ENCODE results near the gene CHKB.

CHKB gene

GRCh38 chr22:50586416-50586815, 3.8 kb upstream of the CHKB start:
- Histone ChIP-seq H3K9ac (ENCODE audit: low read depth, low read length, poor library complexity) (no peak overlapping the region), H2AK5ac (ENCODE audit: low read depth, low read length) (no peak overlapping the region), H3K79me1 (ENCODE audit: low read depth, low read length) (peaks cover 4% of the 10 kb centered on the region), H2BK15ac (ENCODE audit: low read length) (no peak overlapping the region), H3K4me1 (ENCODE audit: control insufficient read depth in 2 of 2, insufficient read depth in 1 of 2, low read depth in 1 of 2, low read length in 2 of 2) (peaks cover 5% of the 10 kb centered on the region in 2 donors), H3K27ac (replicated peaks; ENCODE audit: low read length) (no peak overlapping the region), H3K4me3 (ENCODE audit: low read length in 2 of 2) (no peak overlapping the region), H3K14ac (ENCODE audit: low read length) (no peak overlapping the region), H2BK5ac (ENCODE audit: low read length) (no peak overlapping the region), H3K23ac (ENCODE audit: low read depth, low read length, poor library complexity) (no peak overlapping the region), H3K4me2 (ENCODE audit: insufficient read depth, low read length, poor library complexity, severe bottlenecking) (no peak overlapping the region), H2BK12ac (ENCODE audit: low read length) (no peak overlapping the region), H2AFZ (ENCODE audit: low read length) (no peak overlapping the region), H3K9me3 (replicated peaks in 1 of 2; ENCODE audit: control insufficient read depth in 2 of 2, insufficient read depth in 1 of 2, low read depth in 1 of 2, low read length in 2 of 2) (no peaks in the 10 kb centered on the region), H3K4ac (ENCODE audit: low read length) (no peak overlapping the region), H3K36me3 (replicated peaks in 1 of 2; ENCODE audit: control insufficient read depth in 2 of 2, insufficient read depth in 2 of 2, low read length in 2 of 2) (no peaks in the 10 kb centered on the region), H4K91ac (ENCODE audit: low read depth, low read length, poor library complexity) (no peak overlapping the region), H2BK120ac (ENCODE audit: low read depth, low read length) (no peak overlapping the region), H3K18ac (ENCODE audit: low read length) (no peak overlapping the region), H3K27me3 (ENCODE audit: control insufficient read depth in 3 of 3, insufficient read depth in 3 of 3, low read depth in 1 of 3, low read length in 3 of 3) (no peaks in the 10 kb centered on the region), H4K8ac (ENCODE audit: low read depth, low read length) (no peak overlapping the region)
- WGBS, 2 donors (ENCODE audit: extremely low coverage in 2 of 2, insufficient read length in 2 of 2, insufficient replicate concordance in 1 of 2), result no CpG with 5 or more reads among the region's 5 CpGs
- DNase-seq (ENCODE audit: low spot score), result no peak

DNA sequence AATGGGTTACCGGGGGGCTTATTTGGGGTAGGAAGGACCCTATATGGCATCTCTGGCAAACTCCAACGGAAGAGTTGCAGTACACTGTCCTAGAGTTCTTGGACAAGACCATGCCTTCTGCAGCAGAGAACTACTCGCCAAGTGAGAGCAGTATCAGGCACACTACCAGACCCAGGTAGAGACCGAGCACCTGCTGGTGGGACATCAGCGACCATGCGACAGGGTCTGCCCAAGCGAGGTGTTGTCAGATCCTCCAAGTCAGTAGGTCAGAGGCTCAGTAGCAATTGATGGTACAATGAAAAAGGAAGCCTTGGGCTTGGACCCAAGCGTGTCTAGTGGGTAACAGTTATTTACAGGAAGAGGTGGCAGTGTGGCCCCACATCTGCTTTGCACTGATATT, 3.1 kb upstream of the CHKB start:
- Histone ChIP-seq H3K36me3 (replicated peaks in 1 of 2; ENCODE audit: control insufficient read depth in 2 of 2, insufficient read depth in 2 of 2, low read length in 2 of 2) (peaks cover 2 to 6% of the 10 kb centered on the region in 2 donors), H2AFZ (ENCODE audit: low read length) (no peak overlapping the region), H4K8ac (ENCODE audit: low read depth, low read length) (no peak overlapping the region), H2BK120ac (ENCODE audit: low read depth, low read length) (no peak overlapping the region), H3K4me3 (ENCODE audit: low read length in 2 of 2) (no peak overlapping the region), H4K91ac (ENCODE audit: low read depth, low read length, poor library complexity) (no peak overlapping the region), H3K18ac (ENCODE audit: low read length) (no peak overlapping the region), H2AK5ac (ENCODE audit: low read depth, low read length) (no peak overlapping the region), H3K27ac (replicated peaks; ENCODE audit: low read length) (no peak overlapping the region), H3K9ac (ENCODE audit: low read depth, low read length, poor library complexity) (no peak overlapping the region), H3K23ac (ENCODE audit: low read depth, low read length, poor library complexity) (no peak overlapping the region), H3K27me3 (ENCODE audit: control insufficient read depth in 3 of 3, insufficient read depth in 3 of 3, low read depth in 1 of 3, low read length in 3 of 3) (no peaks in the 10 kb centered on the region), H2BK15ac (ENCODE audit: low read length) (no peak overlapping the region), H3K79me1 (ENCODE audit: low read depth, low read length) (peaks cover 4% of the 10 kb centered on the region), H2BK12ac (ENCODE audit: low read length) (no peak overlapping the region), H3K4me1 (ENCODE audit: control insufficient read depth in 2 of 2, insufficient read depth in 1 of 2, low read depth in 1 of 2, low read length in 2 of 2) (peaks cover 5% of the 10 kb centered on the region in 2 donors), H3K4me2 (ENCODE audit: insufficient read depth, low read length, poor library complexity, severe bottlenecking) (no peak overlapping the region), H3K14ac (ENCODE audit: low read length) (no peak overlapping the region), H3K9me3 (replicated peaks in 1 of 2; ENCODE audit: control insufficient read depth in 2 of 2, insufficient read depth in 1 of 2, low read depth in 1 of 2, low read length in 2 of 2) (no peaks in the 10 kb centered on the region), H3K4ac (ENCODE audit: low read length) (no peak overlapping the region), H2BK5ac (ENCODE audit: low read length) (no peak overlapping the region)
- WGBS, 2 donors (ENCODE audit: extremely low coverage in 2 of 2, insufficient read length in 2 of 2, insufficient replicate concordance in 1 of 2), result no CpG with 5 or more reads among the region's 8 CpGs
- no peak for DNase-seq (ENCODE audit: low spot score)

DNA sequence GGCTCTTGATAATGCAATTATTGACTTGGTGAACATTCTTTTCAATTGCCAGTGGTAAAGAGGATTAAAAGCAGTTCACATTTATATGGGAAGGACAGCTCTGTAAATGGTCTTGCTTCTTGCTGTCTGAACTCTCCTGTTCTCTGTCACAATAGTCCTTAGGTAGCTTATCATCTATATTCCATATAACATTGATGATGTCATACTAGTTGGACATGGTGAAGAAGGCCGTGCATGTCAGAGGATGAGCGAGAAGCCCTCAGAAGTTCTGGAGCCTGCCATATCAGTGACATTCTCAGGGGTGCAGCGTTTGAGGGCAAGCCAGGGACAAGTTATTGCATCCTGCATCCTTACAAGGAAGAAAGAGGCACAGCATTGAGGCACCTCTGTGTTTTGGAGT, 2.6 kb upstream of the CHKB start:
- no peak overlapping the region for H4K91ac ChIP-seq (ENCODE audit: low read depth, low read length, poor library complexity)
- no peak overlapping the region for H2BK5ac ChIP-seq (ENCODE audit: low read length)
- no peak overlapping the region for H2AK5ac ChIP-seq (ENCODE audit: low read depth, low read length)
- no peak overlapping the region for H3K4ac ChIP-seq (ENCODE audit: low read length)
- H3K79me1 ChIP-seq (ENCODE audit: low read depth, low read length), result peaks cover 4% of the 10 kb centered on the region
- no peak overlapping the region for H3K4me2 ChIP-seq (ENCODE audit: insufficient read depth, low read length, poor library complexity, severe bottlenecking)
- no peak overlapping the region for H3K18ac ChIP-seq (ENCODE audit: low read length)
- H3K4me3 ChIP-seq (ENCODE audit: low read length in 2 of 2), result no peak overlapping the region
- H3K14ac ChIP-seq (ENCODE audit: low read length), result no peak overlapping the region
- H2BK120ac ChIP-seq (ENCODE audit: low read depth, low read length), result no peak overlapping the region
- H3K9ac ChIP-seq (ENCODE audit: low read depth, low read length, poor library complexity), result no peak overlapping the region
- peaks cover 5% of the 10 kb centered on the region in 2 donors for H3K4me1 ChIP-seq (ENCODE audit: control insufficient read depth in 2 of 2, insufficient read depth in 1 of 2, low read depth in 1 of 2, low read length in 2 of 2)
- no CpG with 5 or more reads among the region's 3 CpGs for WGBS, 2 donors (ENCODE audit: extremely low coverage in 2 of 2, insufficient read length in 2 of 2, insufficient replicate concordance in 1 of 2)
- H2BK12ac ChIP-seq (ENCODE audit: low read length), result no peak overlapping the region
- H3K27me3 ChIP-seq (ENCODE audit: control insufficient read depth in 3 of 3, insufficient read depth in 3 of 3, low read depth in 1 of 3, low read length in 3 of 3), result no peaks in the 10 kb centered on the region
- H4K8ac ChIP-seq (ENCODE audit: low read depth, low read length), result no peak overlapping the region
- H2AFZ ChIP-seq (ENCODE audit: low read length), result no peak overlapping the region
- no peak overlapping the region for H2BK15ac ChIP-seq (ENCODE audit: low read length)
- DNase-seq (ENCODE audit: low spot score), result no peak
- H3K36me3 ChIP-seq (replicated peaks in 1 of 2; ENCODE audit: control insufficient read depth in 2 of 2, insufficient read depth in 2 of 2, low read length in 2 of 2), result peaks cover 4 to 10% of the 10 kb centered on the region in 2 donors
- H3K23ac ChIP-seq (ENCODE audit: low read depth, low read length, poor library complexity), result no peak overlapping the region
- no peak overlapping the region for H3K27ac ChIP-seq (replicated peaks; ENCODE audit: low read length)
- no peaks in the 10 kb centered on the region for H3K9me3 ChIP-seq (replicated peaks in 1 of 2; ENCODE audit: control insufficient read depth in 2 of 2, insufficient read depth in 1 of 2, low read depth in 1 of 2, low read length in 2 of 2)

- Histone ChIP-seq H4K8ac (ENCODE audit: low read depth, low read length) (no peak overlapping the region), H4K91ac (ENCODE audit: low read depth, low read length, poor library complexity) (no peak overlapping the region), H2AFZ (ENCODE audit: low read length) (no peak overlapping the region), H3K36me3 (replicated peaks in 1 of 2; ENCODE audit: control insufficient read depth in 2 of 2, insufficient read depth in 2 of 2, low read length in 2 of 2) (peaks cover 10 to 18% of the 10 kb centered on the region in 2 donors), H2BK15ac (ENCODE audit: low read length) (no peak overlapping the region), H3K4me3 (ENCODE audit: low read length in 2 of 2) (peak overlapping the region in 1 of 2 donors; percentile 93), H3K18ac (ENCODE audit: low read length) (no peak overlapping the region), H3K23ac (ENCODE audit: low read depth, low read length, poor library complexity) (no peak overlapping the region), H3K79me1 (ENCODE audit: low read depth, low read length) (peaks cover 4% of the 10 kb centered on the region), H3K9me3 (replicated peaks in 1 of 2; ENCODE audit: control insufficient read depth in 2 of 2, insufficient read depth in 1 of 2, low read depth in 1 of 2, low read length in 2 of 2) (no peaks in the 10 kb centered on the region), H2BK120ac (ENCODE audit: low read depth, low read length) (no peak overlapping the region), H3K27me3 (ENCODE audit: control insufficient read depth in 3 of 3, insufficient read depth in 3 of 3, low read depth in 1 of 3, low read length in 3 of 3) (no peaks in the 10 kb centered on the region), H3K27ac (replicated peaks; ENCODE audit: low read length) (no peak overlapping the region), H3K4me1 (ENCODE audit: control insufficient read depth in 2 of 2, insufficient read depth in 1 of 2, low read depth in 1 of 2, low read length in 2 of 2) (peaks cover 5% of the 10 kb centered on the region in 2 donors), H3K9ac (ENCODE audit: low read depth, low read length, poor library complexity) (no peak overlapping the region), H3K14ac (ENCODE audit: low read length) (no peak overlapping the region), H2BK5ac (ENCODE audit: low read length) (no peak overlapping the region), H3K4me2 (ENCODE audit: insufficient read depth, low read length, poor library complexity, severe bottlenecking) (no peak overlapping the region), H3K4ac (ENCODE audit: low read length) (no peak overlapping the region), H2BK12ac (ENCODE audit: low read length) (no peak overlapping the region), H2AK5ac (ENCODE audit: low read depth, low read length) (no peak overlapping the region)
- WGBS, 2 donors (ENCODE audit: extremely low coverage in 2 of 2, insufficient read length in 2 of 2, insufficient replicate concordance in 1 of 2), result no CpG with 5 or more reads among the region's 23 CpGs
- no peak for DNase-seq (ENCODE audit: low spot score)
Measured at GRCh38 chr22:50584106-50585096, 1.8 kb upstream of the CHKB start.

Measured in neuronal stem cell (in vitro differentiated cells).